Stimulated activated CD8-positive, alpha-beta memory T cell treated with anti-CD3 and anti-CD28 coated beads, Interleukin-7, amount 100 ng/mL, for 1 hour (primary cell): Measurements from ENCODE around the gene ME2.
A peak's percentile ranks its signal among the peaks of the same experiment; 100 is the strongest.
"Not testable (repeated sequence)": the region's sequence is repeated elsewhere in the genome, so short reads cannot be mapped to it uniquely, and the experiment has no call there.

Experiments used
- DNase-seq, 2 donors: peaks; one replicate each; pipeline ENCODE4 v3.0.0-alpha.2; 2020; ENCODE audit warnings: low read depth in 2 of 2

ME2 gene

GRCh38 chr18:50878345-50879301 lies at the start of gene ME2:
TSS of gene ME2 (plus strand) at chr18:50879118. CDS start at chr18:50895821, 16,703 bp downstream.
- DNase-seq: peak; percentile 81 to 86

- DNase-seq: no peak
These were observed 49.3 kb upstream of the ME2 start for GRCh38 chr18:50829644-50830043.

- no peak for DNase-seq
These were observed 48.4 kb upstream of the ME2 start for GRCh38 chr18:50830544-50830943.

GRCh38 chr18:50832754-50833153 lies 46.2 kb upstream of the ME2 start:
- no peak for DNase-seq

GRCh38 chr18:50833496-50833895 lies 45.4 kb upstream of the ME2 start:
- DNase-seq: not testable (repeated sequence)

GRCh38 chr18:50836521-50836957 lies 42.4 kb upstream of the ME2 start:
- no peak for DNase-seq

- no peak for DNase-seq
These were observed 39.6 kb upstream of the ME2 start for GRCh38 chr18:50839341-50839740.

- no peak for DNase-seq
These were observed 38.9 kb upstream of the ME2 start for GRCh38 chr18:50839996-50840395.

- no peak for DNase-seq
These were observed 36.1 kb upstream of the ME2 start for GRCh38 chr18:50842846-50843245.

GRCh38 chr18:50844554-50844953 lies 34.4 kb upstream of the ME2 start:
- no peak for DNase-seq

GRCh38 chr18:50844960-50845359 lies 34.0 kb upstream of the ME2 start:
- no peak for DNase-seq

- no peak for DNase-seq
These were observed 31.7 kb upstream of the ME2 start for GRCh38 chr18:50847192-50847591.

- no peak for DNase-seq
These were observed 30.8 kb upstream of the ME2 start for GRCh38 chr18:50848061-50848551.

- no peak for DNase-seq
These were observed 29.9 kb upstream of the ME2 start for GRCh38 chr18:50848991-50849390.

- no peak for DNase-seq
These were observed 29.5 kb upstream of the ME2 start for GRCh38 chr18:50849419-50849821.

GRCh38 chr18:50850307-50851065 lies 28.4 kb upstream of the ME2 start:
- no peak for DNase-seq

GRCh38 chr18:50853863-50854271 lies 25.1 kb upstream of the ME2 start:
- DNase-seq: no peak

GRCh38 chr18:50855976-50856757 lies 22.8 kb upstream of the ME2 start:
- DNase-seq: no peak

GRCh38 chr18:50857166-50857565 lies 21.8 kb upstream of the ME2 start:
- not testable (repeated sequence) for DNase-seq

- no peak for DNase-seq
These were observed 21.2 kb upstream of the ME2 start for GRCh38 chr18:50857694-50858093.

- DNase-seq: no peak
These were observed 18.9 kb upstream of the ME2 start for GRCh38 chr18:50859793-50860555.
